Epithelial cell of prostate (primary cell): ENCODE measurements around the gene AMY1A.
"Not testable (repeated sequence)": the region's sequence is repeated elsewhere in the genome, so short reads cannot be mapped to it uniquely, and the experiment has no call there.

ENCODE experiments used
- DNase-seq: peaks from one replicate; pipeline ENCODE4 v3.0.0-alpha.2; 2011; ENCODE audit warnings: low read depth, low spot score
- H3K27ac ChIP-seq: fragments of 450-650 bp; 2 replicates; pipeline ENCODE4 v1.5.1; 2017; ENCODE audit warnings: mild to moderate bottlenecking

The AMY1A gene

DNA sequence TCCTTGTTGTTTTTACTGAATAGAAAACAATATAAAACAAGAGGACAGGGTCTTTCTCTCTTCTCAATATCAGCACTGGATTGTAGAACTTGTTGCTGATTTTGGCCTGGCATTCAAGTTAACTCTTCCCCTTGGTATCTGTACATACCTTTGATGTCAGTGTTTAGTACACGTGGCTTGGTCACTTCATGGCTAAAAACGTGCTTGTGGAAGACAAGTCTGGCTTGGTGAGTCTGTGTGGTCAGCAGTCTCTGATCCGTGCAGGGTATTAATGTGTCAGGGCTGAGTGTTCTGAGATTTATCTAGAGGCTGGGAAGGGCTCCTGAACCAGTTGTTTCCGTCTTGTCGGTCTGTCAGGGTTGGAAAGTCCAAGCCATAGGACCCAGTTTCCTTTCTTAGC, at the start of gene AMY1A:
TSS of gene AMY1A (plus strand) at position 301 of the 400 bp plus-strand sequence. CDS start 571 bp downstream, outside the sequence.
- not testable (repeated sequence) for DNase-seq, H3K27ac ChIP-seq

DNA sequence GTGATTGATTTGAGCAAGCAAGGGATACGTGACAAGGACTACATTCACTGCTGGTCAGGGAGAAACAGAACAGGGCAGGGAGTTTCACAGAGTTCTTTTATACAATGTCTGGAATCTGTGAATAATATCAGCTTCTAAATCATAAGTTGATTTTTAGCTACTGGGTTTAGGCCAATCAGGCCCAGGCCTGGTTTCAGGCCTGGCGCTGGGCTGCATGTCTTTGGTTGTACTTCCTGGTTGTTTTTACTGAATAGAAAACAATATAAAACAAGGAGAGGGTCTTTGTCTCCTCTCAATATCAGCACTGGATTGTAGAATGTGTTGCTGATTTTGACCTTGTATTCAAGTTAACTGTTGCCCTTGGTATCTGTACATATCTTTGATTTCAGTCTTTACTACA, 39.2 kb upstream of the AMY1A start:
- no peak overlapping the region for H3K27ac ChIP-seq
- DNase-seq = no peak

GRCh38 chr1:103616994-103617477, 38.5 kb upstream of the AMY1A start, which contains the start of gene AMY2A:
AMY2A (plus strand) TSS chr1:103617427; CDS start chr1:103617441, 14 bp downstream.
- not testable (repeated sequence) for DNase-seq, H3K27ac ChIP-seq

DNA sequence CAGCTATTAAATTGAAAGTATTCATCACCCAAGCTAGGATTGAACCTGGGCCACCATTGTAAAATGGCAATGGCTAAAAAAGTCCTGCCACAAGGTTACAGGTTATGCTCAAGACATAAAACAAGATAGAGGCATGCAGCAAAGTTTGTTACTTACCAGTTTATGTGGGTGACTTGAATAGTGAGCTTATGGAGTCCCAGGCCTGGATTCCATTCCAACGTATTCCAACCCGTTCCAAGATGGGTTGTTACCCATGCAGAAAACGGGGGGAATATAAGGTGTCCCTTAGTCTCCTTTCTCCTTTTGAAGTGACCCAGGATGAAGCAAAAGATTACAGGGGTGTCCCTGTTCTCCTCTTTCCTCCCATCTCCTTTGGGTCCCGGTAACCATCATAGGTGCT, 28.1 kb upstream of the AMY1A start:
- not testable (repeated sequence) for H3K27ac ChIP-seq, DNase-seq

DNA sequence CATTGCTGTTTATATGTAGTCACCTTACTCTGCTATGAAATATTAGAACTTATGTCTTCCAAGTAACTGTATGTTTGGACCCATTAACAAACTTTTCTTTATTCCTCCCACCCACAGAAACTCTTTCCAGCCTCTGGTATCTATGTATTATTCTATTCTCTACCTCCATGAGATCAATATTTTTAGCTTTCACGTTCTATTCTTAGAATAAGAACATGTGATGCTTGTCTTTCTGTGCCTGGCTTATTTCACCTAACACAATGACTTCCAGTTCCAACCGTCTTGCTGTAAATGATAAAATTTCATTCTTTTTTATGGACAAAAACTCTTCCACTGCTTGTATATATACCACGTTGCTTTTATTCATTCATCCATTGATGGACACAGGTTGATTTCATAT, 14.4 kb upstream of the AMY1A start:
- not testable (repeated sequence) for DNase-seq

DNA sequence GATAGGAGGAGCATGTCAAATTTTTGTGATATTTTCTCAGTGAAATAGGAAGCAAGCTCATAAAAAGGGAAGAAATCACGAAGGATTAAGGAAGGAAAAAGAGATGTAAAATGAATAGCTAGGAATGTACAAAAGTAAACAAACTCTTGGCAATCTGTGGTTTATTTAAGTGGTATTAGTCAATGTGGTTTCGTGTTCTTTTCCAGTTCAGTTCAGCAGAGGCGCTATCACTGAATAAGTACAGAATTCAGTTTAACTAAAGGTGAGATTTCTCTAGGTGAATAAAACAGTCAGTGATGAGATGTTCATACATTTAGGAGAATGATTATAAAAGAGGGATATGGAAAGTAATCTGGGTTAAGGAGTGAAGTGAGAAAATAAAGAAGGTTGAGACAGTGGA, 11.7 kb upstream of the AMY1A start:
- H3K27ac ChIP-seq, DNase-seq: not testable (repeated sequence)

More for the DNA sequence above, 14.4 kb upstream of the AMY1A start:
- not testable (repeated sequence) for H3K27ac ChIP-seq

DNA sequence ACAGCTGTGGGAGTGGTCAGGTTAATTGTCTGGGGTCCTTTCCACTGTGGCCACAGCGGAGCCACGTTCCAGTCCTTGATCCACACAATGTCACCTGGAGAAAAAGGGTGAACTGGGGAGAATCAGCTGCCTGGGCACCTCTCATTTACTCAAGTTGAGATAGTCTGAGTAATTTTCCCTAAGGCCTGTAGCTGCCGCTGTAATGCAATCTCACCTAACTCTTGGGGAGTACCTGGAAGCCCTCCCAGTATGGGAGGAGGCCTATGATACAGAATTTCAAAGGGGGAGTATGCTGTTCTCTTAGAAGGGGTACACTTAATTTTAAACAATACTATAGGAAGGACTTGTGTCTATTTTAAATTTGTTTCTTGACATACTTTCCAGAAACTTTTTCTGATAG, 5.3 kb upstream of the AMY1A start:
- H3K27ac ChIP-seq, DNase-seq: not testable (repeated sequence)

DNA sequence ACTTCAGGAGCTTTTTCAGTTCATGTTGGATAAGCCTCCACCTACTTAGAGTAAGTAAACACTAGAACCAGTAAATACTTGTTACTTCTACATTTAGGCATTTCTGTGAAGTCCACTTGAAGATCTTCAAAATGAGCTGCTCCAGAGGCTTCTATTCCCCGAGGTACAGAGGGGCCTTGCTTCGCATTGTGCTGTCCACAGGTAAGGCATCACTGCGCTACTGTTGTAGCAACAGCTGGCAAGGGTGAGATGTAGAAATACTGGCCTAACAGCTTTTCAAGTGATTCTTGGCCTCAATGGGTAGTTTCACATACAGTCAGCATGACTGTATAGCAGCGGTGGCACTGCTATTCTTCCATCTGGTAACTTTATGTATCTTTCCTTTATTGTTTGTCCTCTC, 4.7 kb upstream of the AMY1A start:
- not testable (repeated sequence) for DNase-seq, H3K27ac ChIP-seq

DNA sequence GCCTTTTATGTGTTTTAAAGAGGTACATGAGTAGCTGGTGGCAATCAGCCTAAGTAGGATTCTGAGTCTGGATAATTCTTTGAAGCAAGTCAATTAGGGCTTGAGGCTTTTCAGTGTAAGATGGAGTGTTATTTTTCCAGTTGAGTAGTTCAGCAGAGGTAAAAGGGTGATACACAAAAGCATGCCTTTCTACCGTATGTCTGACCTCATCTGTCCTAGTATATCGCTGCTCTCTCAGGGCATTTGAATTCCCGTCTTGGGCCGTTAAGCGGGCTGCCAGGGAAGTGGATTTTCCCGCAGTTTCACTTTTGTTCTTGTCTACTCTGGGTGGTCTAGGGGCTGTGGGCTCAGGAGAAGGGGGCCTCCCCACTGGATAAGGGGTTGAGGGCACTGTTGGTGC, 1.4 kb upstream of the AMY1A start:
- not testable (repeated sequence) for DNase-seq, H3K27ac ChIP-seq

DNA sequence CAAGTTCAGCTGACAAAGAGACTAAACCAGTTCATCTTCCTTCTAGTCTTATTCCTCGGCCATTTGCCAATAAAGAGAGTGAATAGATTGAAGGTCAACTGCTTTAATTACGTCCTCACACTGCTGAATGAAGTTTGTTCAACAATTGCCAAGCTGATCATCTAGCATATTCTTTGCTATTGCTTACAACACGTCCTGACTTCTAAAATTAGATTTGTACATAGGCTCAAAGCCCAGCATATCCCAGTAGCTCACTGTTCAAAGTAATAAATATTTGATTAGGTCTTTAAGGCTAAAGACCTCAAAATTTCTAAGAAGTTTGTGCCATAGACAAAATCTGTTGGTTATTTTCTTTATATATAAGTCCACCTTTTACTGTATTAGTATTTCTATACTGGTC, 20.8 kb downstream of the AMY1A start:
- DNase-seq, H3K27ac ChIP-seq: not testable (repeated sequence)

DNA sequence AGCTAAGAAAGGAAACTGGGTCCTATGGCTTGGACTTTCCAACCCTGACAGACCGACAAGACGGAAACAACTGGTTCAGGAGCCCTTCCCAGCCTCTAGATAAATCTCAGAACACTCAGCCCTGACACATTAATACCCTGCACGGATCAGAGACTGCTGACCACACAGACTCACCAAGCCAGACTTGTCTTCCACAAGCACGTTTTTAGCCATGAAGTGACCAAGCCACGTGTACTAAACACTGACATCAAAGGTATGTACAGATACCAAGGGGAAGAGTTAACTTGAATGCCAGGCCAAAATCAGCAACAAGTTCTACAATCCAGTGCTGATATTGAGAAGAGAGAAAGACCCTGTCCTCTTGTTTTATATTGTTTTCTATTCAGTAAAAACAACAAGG, 40.5 kb downstream of the AMY1A start, which contains the start of gene AMY1B:
TSS of gene AMY1B (minus strand) at position 101 of the 400 bp plus-strand sequence. CDS start 571 bp downstream, outside the sequence.
- not testable (repeated sequence) for H3K27ac ChIP-seq, DNase-seq

GRCh38 chr1:103697430-103697829, 41.9 kb downstream of the AMY1A start:
- H3K27ac ChIP-seq, DNase-seq: not testable (repeated sequence)

DNA sequence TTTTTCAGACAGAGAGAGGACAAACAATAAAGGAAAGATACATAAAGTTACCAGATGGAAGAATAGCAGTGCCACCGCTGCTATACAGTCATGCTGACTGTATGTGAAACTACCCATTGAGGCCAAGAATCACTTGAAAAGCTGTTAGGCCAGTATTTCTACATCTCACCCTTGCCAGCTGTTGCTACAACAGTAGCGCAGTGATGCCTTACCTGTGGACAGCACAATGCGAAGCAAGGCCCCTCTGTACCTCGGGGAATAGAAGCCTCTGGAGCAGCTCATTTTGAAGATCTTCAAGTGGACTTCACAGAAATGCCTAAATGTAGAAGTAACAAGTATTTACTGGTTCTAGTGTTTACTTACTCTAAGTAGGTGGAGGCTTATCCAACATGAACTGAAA, 45.1 kb downstream of the AMY1A start:
- H3K27ac ChIP-seq, DNase-seq: not testable (repeated sequence)

DNA sequence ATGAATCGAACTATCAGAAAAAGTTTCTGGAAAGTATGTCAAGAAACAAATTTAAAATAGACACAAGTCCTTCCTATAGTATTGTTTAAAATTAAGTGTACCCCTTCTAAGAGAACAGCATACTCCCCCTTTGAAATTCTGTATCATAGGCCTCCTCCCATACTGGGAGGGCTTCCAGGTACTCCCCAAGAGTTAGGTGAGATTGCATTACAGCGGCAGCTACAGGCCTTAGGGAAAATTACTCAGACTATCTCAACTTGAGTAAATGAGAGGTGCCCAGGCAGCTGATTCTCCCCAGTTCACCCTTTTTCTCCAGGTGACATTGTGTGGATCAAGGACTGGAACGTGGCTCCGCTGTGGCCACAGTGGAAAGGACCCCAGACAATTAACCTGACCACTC, 45.7 kb downstream of the AMY1A start:
- H3K27ac ChIP-seq, DNase-seq: not testable (repeated sequence)

GRCh38 chr1:103707670-103708069, 52.1 kb downstream of the AMY1A start:
- H3K27ac ChIP-seq, DNase-seq: not testable (repeated sequence)

DNA sequence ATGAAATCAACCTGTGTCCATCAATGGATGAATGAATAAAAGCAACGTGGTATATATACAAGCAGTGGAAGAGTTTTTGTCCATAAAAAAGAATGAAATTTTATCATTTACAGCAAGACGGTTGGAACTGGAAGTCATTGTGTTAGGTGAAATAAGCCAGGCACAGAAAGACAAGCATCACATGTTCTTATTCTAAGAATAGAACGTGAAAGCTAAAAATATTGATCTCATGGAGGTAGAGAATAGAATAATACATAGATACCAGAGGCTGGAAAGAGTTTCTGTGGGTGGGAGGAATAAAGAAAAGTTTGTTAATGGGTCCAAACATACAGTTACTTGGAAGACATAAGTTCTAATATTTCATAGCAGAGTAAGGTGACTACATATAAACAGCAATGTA, 54.8 kb downstream of the AMY1A start:
- H3K27ac ChIP-seq, DNase-seq: not testable (repeated sequence)
